ENCODE results near the gene KIF14.
"Not testable (repeated sequence)": the region's sequence is repeated elsewhere in the genome, so short reads cannot be mapped to it uniquely, and the experiment has no call there.

Gene KIF14

GRCh38 chr1:200634261-200635122 is 13.9 kb upstream of the KIF14 start:
- DNase-seq = no peak

GRCh38 chr1:200631375-200631774 is 10.8 kb upstream of the KIF14 start:
- DNase-seq = no peak

DNA sequence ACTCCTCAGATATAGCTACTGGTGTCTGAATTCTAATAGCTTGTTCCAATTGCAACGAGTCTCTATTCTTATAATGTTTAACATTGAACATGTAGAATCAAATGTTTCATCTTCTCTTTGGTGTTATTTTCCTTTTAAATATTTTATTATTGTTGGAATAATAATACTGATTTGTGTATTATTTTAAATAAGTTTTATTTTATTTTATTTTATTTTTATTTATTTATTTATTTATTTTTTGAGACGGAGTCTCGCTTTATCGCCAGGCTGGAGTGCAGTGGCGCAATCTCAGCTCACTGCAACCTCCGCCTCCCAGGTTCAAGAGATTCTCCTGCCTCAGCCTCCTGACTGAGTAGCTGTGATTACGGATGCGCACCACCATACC is 10.0 kb upstream of the KIF14 start:
- not testable (repeated sequence) for DNase-seq

DNA sequence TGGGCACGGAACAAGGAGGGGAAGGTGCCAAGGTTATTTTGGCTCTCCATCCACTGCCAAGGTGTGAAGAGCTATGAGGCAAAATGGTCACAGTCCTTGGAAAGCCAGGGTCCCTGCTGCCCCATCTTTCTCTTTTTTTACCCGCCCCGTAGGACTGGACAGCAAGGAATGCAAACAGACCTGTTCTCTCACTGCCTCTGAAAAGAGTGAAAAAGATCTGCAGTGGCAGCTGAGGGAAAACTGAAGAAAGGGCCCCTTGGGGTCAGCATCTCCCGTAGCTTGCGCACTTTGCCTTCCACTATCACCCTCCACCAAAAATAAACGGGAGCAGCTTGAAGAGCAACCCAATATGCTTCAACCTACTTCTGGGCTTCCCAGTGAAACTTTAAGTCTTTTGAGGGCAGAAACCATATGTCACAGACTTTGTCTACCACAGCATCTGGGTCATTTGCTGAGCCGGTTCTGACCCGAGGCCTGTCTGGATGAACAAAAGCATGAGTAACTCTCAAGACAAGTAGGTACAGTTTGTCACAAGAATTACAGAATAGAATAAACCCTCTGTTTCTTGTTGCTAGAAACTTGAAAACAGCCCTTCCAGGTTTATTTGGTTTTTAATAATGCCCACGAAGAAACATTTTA is 9.4 kb upstream of the KIF14 start:
- no peak for DNase-seq

GRCh38 chr1:200628223-200628881 is 7.8 kb upstream of the KIF14 start:
- peak; percentile 61 for DNase-seq

DNA sequence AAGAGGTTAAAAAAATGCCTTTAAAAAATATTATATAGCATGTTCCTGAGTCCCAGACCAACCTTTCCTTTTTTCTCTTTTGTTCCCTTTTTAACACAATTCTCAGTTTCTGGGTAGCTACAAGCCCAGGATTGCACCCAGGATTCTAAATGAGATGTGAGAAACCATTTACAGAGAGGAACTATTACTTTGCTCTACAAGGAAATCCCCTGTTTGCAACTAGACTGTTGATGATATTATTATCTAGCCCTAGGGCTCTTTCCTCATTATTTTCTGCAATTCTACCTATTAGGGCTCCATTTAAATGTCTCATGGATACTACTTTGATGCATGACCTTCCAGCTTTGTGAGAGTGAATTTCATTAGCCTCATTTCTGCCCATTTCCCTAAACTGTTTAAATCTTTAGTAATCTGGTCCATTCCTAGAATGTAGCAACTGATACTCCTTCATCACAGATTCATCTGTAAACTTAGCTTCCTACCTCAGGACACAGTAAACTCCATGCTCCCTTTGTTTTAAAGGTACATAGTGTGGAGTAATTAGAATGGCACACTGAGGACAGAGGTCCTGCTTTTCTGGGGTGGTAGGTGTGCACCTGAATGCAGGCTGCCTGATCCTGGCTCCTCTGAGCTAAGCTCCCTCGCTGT is 7.1 kb upstream of the KIF14 start:
- no peak for DNase-seq

- no peak for DNase-seq
Measured at GRCh38 chr1:200626853-200627534, 6.4 kb upstream of the KIF14 start.

GRCh38 chr1:200625381-200625824 is 4.9 kb upstream of the KIF14 start:
- DNase-seq = no peak

DNA sequence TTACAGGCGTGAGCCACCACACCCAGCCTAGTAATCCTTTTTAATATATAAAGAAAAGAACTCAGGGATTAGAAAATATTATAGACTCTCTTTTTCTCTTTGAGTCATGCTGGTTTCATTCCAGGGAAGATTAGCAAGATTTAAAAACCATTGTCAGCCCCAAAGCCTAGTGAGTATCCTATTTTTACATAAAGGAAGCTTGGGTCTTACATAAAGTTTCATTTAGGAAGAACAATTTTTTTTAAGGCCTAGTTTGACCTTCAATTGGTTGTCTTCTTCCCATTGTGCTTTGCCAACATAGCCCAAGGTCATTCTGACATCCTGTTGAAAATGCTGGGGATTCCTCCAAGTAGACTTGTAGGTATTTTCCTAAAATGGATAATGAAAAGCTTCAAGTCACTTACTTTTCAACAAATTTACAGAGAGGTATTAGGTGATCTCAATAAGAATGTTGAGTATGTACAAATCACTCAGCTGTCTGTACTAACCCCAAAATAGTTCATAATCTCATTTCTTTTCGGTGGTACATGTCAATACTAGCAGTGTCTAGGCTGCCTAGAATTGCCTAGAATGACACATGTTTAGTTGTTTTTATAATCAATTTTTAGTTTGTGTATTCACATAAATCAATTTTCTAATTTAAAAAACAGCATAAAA is 4.3 kb upstream of the KIF14 start:
- DNase-seq = no peak

- DNase-seq = no peak
Measured at GRCh38 chr1:200619894-200620272, 668 bp downstream of the KIF14 start.

GRCh38 chr1:200610846-200611245 is 9.7 kb downstream of the KIF14 start:
- no peak for DNase-seq

DNA sequence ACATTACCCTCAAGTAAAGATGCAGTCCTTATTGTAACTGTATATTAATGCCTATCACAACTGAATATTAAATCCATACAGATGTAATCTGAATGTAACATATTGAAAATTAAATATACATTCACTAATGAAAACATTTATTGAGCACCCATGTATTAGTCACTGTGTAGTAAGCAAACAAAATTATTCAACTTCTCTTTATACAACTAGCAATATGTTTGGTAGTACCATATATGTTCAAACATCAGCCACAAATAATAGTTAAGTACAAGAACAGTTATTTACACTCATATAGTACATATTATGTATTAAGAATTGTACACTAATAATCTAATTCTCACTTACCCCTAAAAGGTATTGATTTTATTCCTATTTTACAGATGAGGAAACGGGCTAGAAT is 17.9 kb downstream of the KIF14 start:
- DNase-seq = no peak

DNA sequence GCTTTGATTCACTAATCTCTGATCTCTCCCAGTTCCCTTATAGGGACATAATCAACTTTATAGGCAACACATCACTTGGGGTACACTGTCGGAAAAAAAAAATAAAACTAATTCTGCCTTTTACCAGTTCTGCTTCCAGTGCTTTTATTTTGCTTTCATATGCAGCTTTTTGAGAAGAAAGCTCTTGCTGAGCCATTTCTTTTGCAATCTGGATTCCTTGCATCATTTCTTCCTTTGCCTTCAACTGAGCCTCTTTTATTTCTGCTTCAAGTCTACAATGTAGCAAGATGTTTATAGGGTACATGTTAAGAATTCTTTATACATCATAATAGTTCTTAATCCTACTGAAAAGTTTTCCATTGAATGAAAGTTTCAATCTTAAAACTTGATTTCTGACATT is 30.6 kb downstream of the KIF14 start:
- DNase-seq = no peak

- no peak for DNase-seq
Measured at GRCh38 chr1:200588698-200589097, 31.9 kb downstream of the KIF14 start.

DNA sequence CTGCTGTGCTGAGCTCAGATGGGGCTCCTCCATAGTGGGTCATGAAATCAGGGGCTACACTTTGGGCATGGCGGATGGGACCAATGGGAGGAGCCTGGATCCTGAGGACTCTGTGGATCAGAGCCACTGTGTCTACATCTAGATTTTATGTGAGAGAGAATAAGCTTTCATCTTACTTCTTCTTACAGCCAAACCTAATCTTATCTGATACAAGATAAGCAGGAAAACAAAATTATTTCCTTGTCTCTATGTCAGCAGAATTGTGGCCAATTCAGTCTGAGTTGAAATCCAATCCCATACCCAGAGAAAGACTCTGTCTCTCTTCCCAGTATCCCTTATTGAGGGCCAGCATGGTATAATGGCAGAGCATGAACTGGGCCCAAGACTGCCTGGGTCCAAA is 56.2 kb downstream of the KIF14 start:
- no peak for DNase-seq

- DNase-seq = no peak
Measured at GRCh38 chr1:200561856-200562214, 58.7 kb downstream of the KIF14 start.

DNA sequence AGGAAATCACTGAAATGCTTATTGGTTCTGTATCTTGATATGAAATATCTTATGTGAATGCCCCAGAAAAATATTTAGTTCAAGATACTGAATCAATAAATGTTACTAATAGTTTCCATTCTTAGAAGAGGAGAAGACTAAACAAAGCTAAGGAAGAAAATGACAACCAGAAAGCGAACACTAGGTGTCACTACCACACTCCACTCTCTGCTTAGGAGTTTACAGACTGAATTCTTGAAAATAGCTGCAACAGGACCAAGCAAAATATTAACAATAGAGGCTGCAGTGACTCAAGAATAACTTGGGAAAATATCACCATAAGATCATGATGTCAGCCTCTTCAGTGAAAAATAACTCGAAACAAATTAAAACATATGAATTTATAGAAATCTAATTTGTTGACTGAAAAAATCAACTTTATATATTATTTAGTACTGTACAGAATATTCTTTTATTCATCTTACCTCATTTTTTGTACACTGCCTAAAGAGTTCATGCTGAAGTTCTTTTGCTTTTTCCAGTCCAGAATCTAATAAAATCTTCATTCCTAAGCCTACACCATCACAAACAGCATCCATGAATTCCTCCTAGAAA is 61.6 kb downstream of the KIF14 start:
- DNase-seq = no peak

GRCh38 chr1:200556002-200556401 is 64.5 kb downstream of the KIF14 start:
- no peak for DNase-seq

DNA sequence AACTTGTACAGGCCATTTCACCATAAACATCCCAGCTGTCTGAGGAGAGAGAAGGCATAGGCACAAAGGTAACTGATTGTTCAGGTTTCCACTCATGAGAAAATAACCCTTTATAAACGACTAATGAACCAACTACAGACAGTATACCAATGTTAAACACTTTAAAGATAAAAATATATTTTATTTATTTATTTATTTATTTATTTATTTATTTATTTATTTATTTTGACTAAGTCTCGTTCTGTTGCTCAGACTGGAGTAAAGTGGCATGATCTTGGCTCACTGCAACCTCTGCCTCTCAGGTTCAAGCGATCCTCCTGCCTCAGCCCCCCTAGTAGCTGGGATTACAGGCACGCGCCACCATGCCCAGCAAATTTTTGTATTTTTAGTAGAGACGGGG is 67.8 kb downstream of the KIF14 start:
- DNase-seq = not testable (repeated sequence)

GRCh38 chr1:200550367-200550766 is 70.2 kb downstream of the KIF14 start:
- no peak for DNase-seq

DNA sequence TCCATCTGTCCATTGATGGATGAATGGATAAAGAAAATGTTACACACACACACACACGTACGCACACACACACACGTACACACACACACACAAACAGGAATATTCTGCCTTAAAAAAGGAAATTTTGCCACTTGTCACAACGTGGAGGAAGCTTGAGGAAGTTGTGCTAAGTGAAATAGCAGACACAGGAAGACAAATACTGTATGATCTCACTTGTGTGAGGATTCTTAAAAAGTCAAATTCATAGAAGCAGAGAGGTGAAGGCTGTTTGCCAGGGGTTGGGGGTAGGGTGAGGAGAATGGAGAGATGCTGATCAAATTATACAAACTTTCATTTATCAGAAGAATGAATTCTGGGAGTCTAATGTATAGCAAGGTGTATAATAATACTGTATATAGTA is 73.2 kb downstream of the KIF14 start:
- DNase-seq = no peak

- no peak for DNase-seq
Measured at GRCh38 chr1:200546577-200546976, 74.0 kb downstream of the KIF14 start.

Data from activated CD8-positive, alpha-beta memory T cell treated with anti-CD3 and anti-CD28 coated beads, Interleukin-2, amount 50 U/mL, for 48 hours (primary cell).